Esophagus muscularis mucosa (tissue), 4 donors: ENCODE data around the gene MTUS2. TPM values are rescaled to one million over a fixed set of nuclear protein-coding genes. Genes with fewer than 3 reads are reported as not detected.

Experiments used
- DNase-seq: peaks from one replicate; pipeline ENCODE4 v3.0.0-alpha.2; 2017; ENCODE audit errors: extremely low spot score
- H3K27ac ChIP-seq, 4 donors: fragments of 200-600 bp; sonication (generic); replicated peaks in 1 of 4; 1 replicate in 3 of 4; 2 replicates in 1 of 4; pipeline ENCODE4 v1.5.1; 2016 to 2019; ENCODE audit warnings: mild to moderate bottlenecking in 1 of 4
- H3K27me3 ChIP-seq, 4 donors: fragments of 200-600 bp; sonication (generic); one replicate each; pipeline versions ENCODE4 v1.5.1 to v1.6.0; 2016 to 2019
- H3K36me3 ChIP-seq, 4 donors: fragments of 200-600 bp; sonication (generic); one replicate each; pipeline ENCODE4 v1.5.1; 2016 to 2019
- H3K4me1 ChIP-seq, 4 donors: fragments of 200-600 bp; sonication (generic); one replicate each; pipeline ENCODE4 v1.5.1; 2016 to 2019
- H3K4me3 ChIP-seq, 4 donors: fragments of 200-600 bp; sonication (generic); 1 replicate in 2 of 4; 2 replicates in 2 of 4; pipeline ENCODE4 v1.5.1; 2016 to 2019; ENCODE audit warnings: mild to moderate bottlenecking in 4 of 4, moderate library complexity in 1 of 4
- H3K9me3 ChIP-seq, 4 donors: fragments of 200-600 bp; sonication (generic); 1 replicate in 3 of 4; 2 replicates in 1 of 4; pipeline ENCODE4 v1.5.1; 2016 to 2019
- CTCF ChIP-seq, 3 experiments: fragments of 200-600 bp in 2 of 3; fragments of 450-650 bp in 1 of 3; sonication (generic) in 2 of 3; IDR thresholded peaks; one replicate each; pipeline ENCODE4 v1.5.1; 2017 to 2019; ENCODE audit warnings: antibody characterized with exemption in 3 of 3, mild to moderate bottlenecking in 2 of 3, moderate library complexity in 1 of 3
- EP300 ChIP-seq: sonication (generic); formaldehyde crosslinking; IDR thresholded peaks from one replicate; pipeline ENCODE4 v1.6.1; 2017; ENCODE audit warnings: antibody characterized with exemption
- POLR2A ChIP-seq: fragments of 450-650 bp; IDR thresholded peaks from one replicate; pipeline ENCODE4 v1.6.1; 2017; ENCODE audit warnings: antibody characterized with exemption, moderate library complexity, mild to moderate bottlenecking, low read depth
- POLR2AphosphoS5 ChIP-seq, 2 donors: sonication (generic); formaldehyde crosslinking; IDR thresholded peaks; one replicate each; pipeline ENCODE4 v1.6.1; 2017; ENCODE audit warnings: antibody characterized with exemption in 2 of 2
- WGBS: methylation state at CpG from one replicate; pipeline ENCODE4 v1.1.5; 2018; 5-methylcytosine and 5-hydroxymethylcytosine counted together
- intact Hi-C: fragments of 100-400 bp; cut with DNase I; formaldehyde crosslinking; loops from one replicate; pipeline ENCODE4 v1.15.1; 2023
- total RNA-seq, 4 donors: library from RNA; depleted of rRNA; stranded (reverse); fragments of >200 nt; gene quantifications; one replicate each; pipeline versions ENCODE4 v1.1.0 to v1.2.1, GENCODE V29; 2016

The MTUS2 gene
- total RNA-seq, 4 donors from 2014 or later: 7.1 to 46.2 (median 12.8) TPM

GRCh38 chr13:29006359-29006850 lies 186.3 kb downstream of the MTUS2 start:
- TF ChIP-seq EP300 (no peak), CTCF (IDR thresholded peaks at IDR 0.05) (no peak), POLR2AphosphoS5 (IDR thresholded peaks at IDR 0.05) (no peak), POLR2A (no peak)
- H3K27ac ChIP-seq: no peak overlapping the region
- 58% methylated on average over 2 of the region's 2 CpGs for WGBS
- no peaks in the 10 kb centered on the region for H3K9me3 ChIP-seq
- intact Hi-C loops: no loop called here
- H3K4me3 ChIP-seq: no peak overlapping the region
- H3K4me1 ChIP-seq: peaks cover 0 to 5% (median 0%) of the 10 kb centered on the region in 4 donors
- no peaks in the 10 kb centered on the region for H3K36me3 ChIP-seq
- DNase-seq: peak; percentile 90
- H3K27me3 ChIP-seq: no peaks in the 10 kb centered on the region

- WGBS: 87% methylated on average over 4 of the region's 4 CpGs
Measured at GRCh38 chr13:29008296-29008695, 188.2 kb downstream of the MTUS2 start.

GRCh38 chr13:29020314-29020713 lies 200.2 kb downstream of the MTUS2 start:
- Histone ChIP-seq H3K27me3 (no peaks in the 10 kb centered on the region), H3K4me1 (no peaks in the 10 kb centered on the region), H3K4me3 (no peak overlapping the region), H3K36me3 (no peaks in the 10 kb centered on the region), H3K9me3 (no peaks in the 10 kb centered on the region), H3K27ac (no peak overlapping the region)
- intact Hi-C loops: no loop called here
- WGBS: 59% methylated on average over 7 of the region's 7 CpGs
- DNase-seq: no peak
- no peak for TF ChIP-seq POLR2A
- TF ChIP-seq CTCF (IDR thresholded peaks at IDR 0.05): no peak
- TF ChIP-seq EP300: no peak
- TF ChIP-seq POLR2AphosphoS5 (IDR thresholded peaks at IDR 0.05): no peak

More at GRCh38 chr13:29008296-29008695, 188.2 kb downstream of the MTUS2 start:
- H3K27me3 ChIP-seq: no peaks in the 10 kb centered on the region
- no peak for TF ChIP-seq CTCF (IDR thresholded peaks at IDR 0.05)
- TF ChIP-seq POLR2AphosphoS5 (IDR thresholded peaks at IDR 0.05): no peak
- no peak for TF ChIP-seq EP300
- no peak for TF ChIP-seq POLR2A
- no peak overlapping the region for H3K4me3 ChIP-seq
- H3K9me3 ChIP-seq: no peaks in the 10 kb centered on the region
- H3K27ac ChIP-seq: no peak overlapping the region
- no peaks in the 10 kb centered on the region for H3K36me3 ChIP-seq
- peak; percentile 8 for DNase-seq
- intact Hi-C loops: no loop called here
- peaks cover 0 to 5% (median 0%) of the 10 kb centered on the region in 4 donors for H3K4me1 ChIP-seq

- TF ChIP-seq POLR2AphosphoS5 (IDR thresholded peaks at IDR 0.05) (no peak), CTCF (IDR thresholded peaks at IDR 0.05) (no peak), EP300 (no peak), POLR2A (no peak)
- H3K4me3 ChIP-seq: no peak overlapping the region
- no peak for DNase-seq
- no peaks in the 10 kb centered on the region for H3K4me1 ChIP-seq
- intact Hi-C loops: no loop called here
- no peak overlapping the region for H3K27ac ChIP-seq
- H3K36me3 ChIP-seq: no peaks in the 10 kb centered on the region
- no peaks in the 10 kb centered on the region for H3K27me3 ChIP-seq
- 86% methylated on average over 2 of the region's 2 CpGs for WGBS
- H3K9me3 ChIP-seq: no peaks in the 10 kb centered on the region
Measured at GRCh38 chr13:29021311-29021710, 201.2 kb downstream of the MTUS2 start.

GRCh38 chr13:29021717-29022116 lies 201.6 kb downstream of the MTUS2 start:
- no peak overlapping the region for H3K27ac ChIP-seq
- TF ChIP-seq POLR2AphosphoS5 (IDR thresholded peaks at IDR 0.05): no peak
- no peak for TF ChIP-seq POLR2A
- TF ChIP-seq CTCF (IDR thresholded peaks at IDR 0.05): no peak
- TF ChIP-seq EP300: no peak
- H3K4me1 ChIP-seq: no peaks in the 10 kb centered on the region
- H3K27me3 ChIP-seq: no peaks in the 10 kb centered on the region
- 96% methylated on average over 5 of the region's 5 CpGs for WGBS
- DNase-seq: no peak
- intact Hi-C loops: no loop called here
- H3K4me3 ChIP-seq: no peak overlapping the region
- no peaks in the 10 kb centered on the region for H3K9me3 ChIP-seq
- no peaks in the 10 kb centered on the region for H3K36me3 ChIP-seq
